Fibroblast of the conjunctiva (primary cell): ENCODE results near the gene NUTM2A.
"Not testable (repeated sequence)": the region's sequence is repeated elsewhere in the genome, so short reads cannot be mapped to it uniquely, and the experiment has no call there.

ENCODE experiments used
- DNase-seq: peaks from one replicate; pipeline ENCODE4 v3.0.0-alpha.2; 2010; ENCODE audit warnings: low read depth

Gene NUTM2A

DNA sequence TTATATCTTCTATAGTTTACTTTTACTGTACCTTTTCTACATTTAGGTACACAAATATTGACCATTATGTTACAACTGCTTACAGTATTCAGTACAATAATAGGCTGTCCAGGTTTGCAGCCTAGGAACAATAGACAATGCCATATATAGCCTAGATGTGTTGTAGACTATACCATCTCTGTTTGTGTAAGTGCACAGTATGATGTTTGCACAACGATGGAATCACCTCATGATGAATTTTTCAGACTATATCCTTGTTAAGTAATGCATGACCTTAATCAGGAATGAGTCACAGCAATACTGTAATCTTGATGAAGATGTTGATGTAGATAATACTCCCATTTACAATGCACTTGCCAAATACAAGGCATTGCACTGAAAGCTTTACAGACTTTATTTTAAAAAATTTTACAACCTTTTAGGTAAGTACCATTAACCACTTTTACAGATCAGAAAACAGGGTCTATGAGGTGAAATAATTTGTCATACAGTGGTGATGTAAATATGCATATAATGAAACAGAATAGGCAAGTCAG, 23.6 kb downstream of the NUTM2A start:
- not testable (repeated sequence) for DNase-seq

DNA sequence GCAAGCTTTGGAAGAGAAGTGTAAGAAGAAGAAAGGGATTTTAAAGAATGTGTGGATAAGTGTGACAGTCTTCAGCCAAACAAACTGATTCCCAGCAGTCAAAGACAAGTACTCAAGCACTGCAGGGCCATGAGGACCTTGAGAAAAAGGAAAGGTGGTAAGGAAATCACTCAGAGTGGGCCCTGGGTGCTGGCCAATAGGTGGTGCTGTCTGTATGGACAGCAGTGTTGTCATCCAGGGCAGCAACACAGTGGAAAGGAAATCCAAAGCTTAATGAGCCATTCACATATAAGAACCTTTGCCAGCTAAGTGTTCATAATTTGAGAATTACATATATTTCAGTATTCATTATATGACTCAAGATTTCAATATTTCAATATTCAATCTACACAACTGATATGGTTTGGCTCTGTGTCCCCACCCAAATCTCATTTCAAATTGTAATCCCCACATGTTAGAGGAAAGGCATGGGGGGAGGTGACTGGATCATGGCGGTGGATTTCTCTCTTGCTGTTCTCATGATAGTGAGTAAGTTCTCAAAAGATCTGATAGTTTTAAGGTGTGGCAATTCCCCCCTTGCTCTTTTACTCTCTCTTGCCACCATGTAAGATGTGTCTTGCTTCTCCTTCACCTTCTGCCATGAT, 55.6 kb downstream of the NUTM2A start:
- DNase-seq, result not testable (repeated sequence)
